IPS DF 6.9 (cell line): ENCODE measurements around the gene EVPL.
"Not testable (repeated sequence)": the region's sequence is repeated elsewhere in the genome, so short reads cannot be mapped to it uniquely, and the experiment has no call there.

ENCODE experiments used
- DNase-seq: peaks from one replicate; pipeline ENCODE4 v3.0.0-alpha.2; 2013; ENCODE audit warnings: low read depth, low spot score
- H3K27ac ChIP-seq: one replicate; pipeline ENCODE4 v1.5.1; 2013; ENCODE audit warnings: low read length, control low read depth
- H3K27me3 ChIP-seq: 2 replicates; pipeline ENCODE4 v1.6.1; 2013; ENCODE audit warnings: mild to moderate bottlenecking, low read length; ENCODE audit not compliant: control insufficient read depth, insufficient read depth
- H3K36me3 ChIP-seq: 2 replicates; pipeline ENCODE4 v1.6.1; 2013; ENCODE audit warnings: low read length; ENCODE audit not compliant: control insufficient read depth, insufficient read depth
- H3K4me1 ChIP-seq: 2 replicates; pipeline ENCODE4 v1.6.1; 2013; ENCODE audit warnings: low read length; ENCODE audit not compliant: control insufficient read depth, insufficient read depth
- H3K4me3 ChIP-seq: 2 replicates; pipeline ENCODE4 v1.5.1; 2013; ENCODE audit warnings: mild to moderate bottlenecking, low read length
- H3K9me3 ChIP-seq: 2 replicates; pipeline ENCODE4 v1.6.1; 2013; ENCODE audit warnings: low read length, inconsistent platforms; ENCODE audit not compliant: control insufficient read depth, insufficient read depth
- WGBS: extraction: QIAGEN DNeasy Blood & Tissue Kit; methylation state at CpG from one replicate; pipeline ENCODE4 v1.1.7; 2013; ENCODE audit warnings: mixed read lengths, missing lambda C conversion rate; ENCODE audit not compliant: insufficient read length, insufficient coverage; 5-methylcytosine and 5-hydroxymethylcytosine counted together

The EVPL gene

GRCh38 chr17:76046064-76046463, 19.0 kb upstream of the EVPL start:
- Histone ChIP-seq H3K27ac (no peak overlapping the region), H3K36me3 (peaks cover 42% of the 10 kb centered on the region), H3K4me3 (no peak overlapping the region), H3K4me1 (no peaks in the 10 kb centered on the region), H3K27me3 (no peaks in the 10 kb centered on the region), H3K9me3 (no peaks in the 10 kb centered on the region)
- DNase-seq = no peak
- WGBS = no CpG with 5 or more reads among the region's 8 CpGs

GRCh38 chr17:76044475-76045007, 17.4 kb upstream of the EVPL start:
- H3K27ac ChIP-seq, H3K27me3 ChIP-seq, H3K4me1 ChIP-seq, H3K4me3 ChIP-seq, DNase-seq, H3K9me3 ChIP-seq: not testable (repeated sequence)
- WGBS = no CpG with 5 or more reads among the region's 11 CpGs
- peaks cover 41% of the 10 kb centered on the region for H3K36me3 ChIP-seq

- not testable (repeated sequence) for DNase-seq, H3K4me3 ChIP-seq, H3K27me3 ChIP-seq, H3K27ac ChIP-seq, H3K4me1 ChIP-seq, H3K9me3 ChIP-seq
- peaks cover 46% of the 10 kb centered on the region for H3K36me3 ChIP-seq
- no CpG with 5 or more reads among the region's 3 CpGs for WGBS
Observed at GRCh38 chr17:76042868-76043267, 15.8 kb upstream of the EVPL start.

GRCh38 chr17:76040376-76040775, 13.3 kb upstream of the EVPL start:
- H3K9me3 ChIP-seq = no peaks in the 10 kb centered on the region
- H3K4me1 ChIP-seq = no peaks in the 10 kb centered on the region
- H3K27ac ChIP-seq = no peak overlapping the region
- WGBS = no CpG with 5 or more reads among the region's 6 CpGs
- DNase-seq = no peak
- H3K4me3 ChIP-seq = no peak overlapping the region
- no peaks in the 10 kb centered on the region for H3K27me3 ChIP-seq
- peaks cover 37% of the 10 kb centered on the region; the same call in 1 of the 2 replicates for H3K36me3 ChIP-seq

- no peak for DNase-seq
- no peaks in the 10 kb centered on the region for H3K4me1 ChIP-seq
- H3K9me3 ChIP-seq = no peaks in the 10 kb centered on the region
- no peak overlapping the region for H3K4me3 ChIP-seq
- H3K27me3 ChIP-seq = no peaks in the 10 kb centered on the region
- H3K36me3 ChIP-seq = peaks cover 31% of the 10 kb centered on the region; the same call in 1 of the 2 replicates
- no CpG with 5 or more reads among the region's 6 CpGs for WGBS
- H3K27ac ChIP-seq = no peak overlapping the region
Observed at GRCh38 chr17:76039121-76039520, 12.0 kb upstream of the EVPL start.

- Histone ChIP-seq H3K9me3 (no peaks in the 10 kb centered on the region), H3K4me3 (no peak overlapping the region), H3K36me3 (peaks cover 20% of the 10 kb centered on the region; the same call in 1 of the 2 replicates), H3K4me1 (no peaks in the 10 kb centered on the region), H3K27ac (no peak overlapping the region), H3K27me3 (no peaks in the 10 kb centered on the region)
- no peak for DNase-seq
- WGBS = no CpG with 5 or more reads among the region's 3 CpGs
Observed at GRCh38 chr17:76038050-76038449, 10.9 kb upstream of the EVPL start.

GRCh38 chr17:76036497-76037261, 9.6 kb upstream of the EVPL start:
- Histone ChIP-seq H3K27me3 (no peaks in the 10 kb centered on the region), H3K9me3 (no peaks in the 10 kb centered on the region), H3K4me1 (no peaks in the 10 kb centered on the region), H3K36me3 (peaks cover 19% of the 10 kb centered on the region; the same call in 1 of the 2 replicates), H3K27ac (no peak overlapping the region), H3K4me3 (no peak overlapping the region)
- WGBS = no CpG with 5 or more reads among the region's 22 CpGs
- DNase-seq = no peak

- DNase-seq = no peak
- Histone ChIP-seq H3K36me3 (peaks cover 9% of the 10 kb centered on the region; the same call in 1 of the 2 replicates), H3K4me1 (no peaks in the 10 kb centered on the region), H3K4me3 (no peak overlapping the region), H3K27me3 (no peaks in the 10 kb centered on the region), H3K9me3 (no peaks in the 10 kb centered on the region), H3K27ac (no peak overlapping the region)
- WGBS = no CpG with 5 or more reads among the region's 13 CpGs
Observed at GRCh38 chr17:76034428-76035350, 7.6 kb upstream of the EVPL start.

GRCh38 chr17:76033139-76033538, 6.0 kb upstream of the EVPL start:
- no peaks in the 10 kb centered on the region for H3K9me3 ChIP-seq
- DNase-seq = no peak
- H3K27me3 ChIP-seq = no peaks in the 10 kb centered on the region
- H3K4me1 ChIP-seq = 0 out of 2 replicates have a peak, but pooled peaks cover 1% of the 10 kb centered on the region
- H3K27ac ChIP-seq = no peak overlapping the region
- H3K4me3 ChIP-seq = no peak overlapping the region
- WGBS = no CpG with 5 or more reads among the region's 6 CpGs
- no peaks in the 10 kb centered on the region for H3K36me3 ChIP-seq

- Histone ChIP-seq H3K9me3 (no peaks in the 10 kb centered on the region), H3K4me3 (no peak overlapping the region), H3K4me1 (0 out of 2 replicates have a peak, but pooled peaks cover 1% of the 10 kb centered on the region), H3K36me3 (no peaks in the 10 kb centered on the region), H3K27ac (no peak overlapping the region), H3K27me3 (no peaks in the 10 kb centered on the region)
- DNase-seq = no peak
- no CpG with 5 or more reads among the region's 5 CpGs for WGBS
Observed at GRCh38 chr17:76032780-76033108, 5.6 kb upstream of the EVPL start.
